HG02763 (cell line): ENCODE results near the gene DAAM1.

Source experiments
- ATAC-seq: cut with Tn5 transposase; IDR thresholded peaks from one replicate; pipeline ENCODE4 v1.9.1; 2021; ENCODE audit warnings: mild to moderate bottlenecking, moderate library complexity; ENCODE audit not compliant: unreplicated experiment

Gene DAAM1

GRCh38 chr14:59187118-59187517 lies 1.3 kb upstream of the DAAM1 start:
- no peak for ATAC-seq

GRCh38 chr14:59187802-59188460 lies 536 bp upstream of the DAAM1 start:
- peak; percentile 10 for ATAC-seq

GRCh38 chr14:59189091-59189785 lies 771 bp downstream of the DAAM1 start:
- peak; percentile 12 for ATAC-seq

GRCh38 chr14:59189786-59190368 lies 1.4 kb downstream of the DAAM1 start:
- peak; percentile 50 for ATAC-seq

- no peak for ATAC-seq
These were observed 1.9 kb downstream of the DAAM1 start for GRCh38 chr14:59190372-59190771.

GRCh38 chr14:59195912-59196311 lies 7.4 kb downstream of the DAAM1 start:
- no peak for ATAC-seq

GRCh38 chr14:59197695-59198262 lies 9.3 kb downstream of the DAAM1 start:
- no peak for ATAC-seq

GRCh38 chr14:59199205-59199604 lies 10.7 kb downstream of the DAAM1 start:
- no peak for ATAC-seq

GRCh38 chr14:59199614-59200013 lies 11.1 kb downstream of the DAAM1 start:
- no peak for ATAC-seq

GRCh38 chr14:59200195-59200594 lies 11.7 kb downstream of the DAAM1 start:
- ATAC-seq: no peak

GRCh38 chr14:59202031-59202430 lies 13.6 kb downstream of the DAAM1 start:
- ATAC-seq: no peak

GRCh38 chr14:59204305-59204704 lies 15.8 kb downstream of the DAAM1 start:
- ATAC-seq: no peak

GRCh38 chr14:59206892-59207291 lies 18.4 kb downstream of the DAAM1 start:
- ATAC-seq: no peak

GRCh38 chr14:59207506-59207933 lies 19.1 kb downstream of the DAAM1 start:
- no peak for ATAC-seq

- no peak for ATAC-seq
These were observed 19.9 kb downstream of the DAAM1 start for GRCh38 chr14:59208224-59208814.

- ATAC-seq: no peak
These were observed 20.5 kb downstream of the DAAM1 start for GRCh38 chr14:59208954-59209353.

- ATAC-seq: no peak
These were observed 22.2 kb downstream of the DAAM1 start for GRCh38 chr14:59210621-59211020.

- no peak for ATAC-seq
These were observed 25.2 kb downstream of the DAAM1 start for GRCh38 chr14:59213368-59214315.

- no peak for ATAC-seq
These were observed 26.3 kb downstream of the DAAM1 start for GRCh38 chr14:59214702-59215302.

- no peak for ATAC-seq
These were observed 26.9 kb downstream of the DAAM1 start for GRCh38 chr14:59215322-59215721.
